ENCODE results near the gene TAS2R50. TPM values are rescaled to one million over a fixed set of nuclear protein-coding genes. Genes with fewer than 3 reads are reported as not detected.

TAS2R50 gene
- total RNA-seq, 1 experiment from 2014 or later: 1.9 TPM

DNA sequence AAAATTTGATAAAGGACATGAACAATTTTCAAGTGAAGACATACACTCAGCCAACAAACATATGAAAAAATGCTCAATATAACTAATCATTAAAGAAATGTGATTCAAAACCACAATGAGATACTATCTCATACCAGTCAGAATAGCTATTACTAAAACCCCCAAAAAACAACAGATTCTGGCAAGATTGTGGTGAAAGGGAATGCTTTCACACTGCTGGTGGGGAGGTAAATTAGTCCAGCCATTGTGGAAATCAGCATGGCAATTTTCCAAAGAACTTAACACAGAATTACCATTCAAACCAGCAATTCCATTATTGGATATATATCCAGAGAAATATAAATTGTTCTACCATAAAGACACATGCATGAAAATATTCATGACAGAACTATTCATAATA lies 29.0 kb downstream of the TAS2R50 start:
- no peak for DNase-seq (ENCODE audit: extremely low read depth, low read depth)

- no peak for DNase-seq (ENCODE audit: extremely low read depth, low read depth)
Measured at GRCh38 chr12:10956085-10956484, 30.6 kb downstream of the TAS2R50 start.

DNA sequence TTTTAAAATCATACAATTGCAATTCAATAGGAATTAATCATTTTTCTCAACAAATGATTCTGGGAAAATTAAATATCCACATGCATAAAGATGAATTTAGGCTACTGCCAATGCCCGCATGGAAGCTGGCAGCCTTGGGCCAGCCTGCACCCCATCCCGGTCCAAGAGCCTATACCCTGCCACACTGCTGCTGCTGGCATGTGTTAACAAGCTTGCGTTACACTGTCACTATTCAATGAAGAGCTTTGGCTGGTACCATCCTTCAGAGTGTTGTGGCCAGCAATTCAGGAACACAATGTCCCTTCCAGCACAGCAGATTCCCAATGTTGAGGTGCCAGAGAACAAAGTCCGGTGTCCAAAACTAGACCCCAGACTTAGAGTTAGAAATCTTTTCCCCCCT lies 34.1 kb downstream of the TAS2R50 start:
- no peak for DNase-seq (ENCODE audit: extremely low read depth, low read depth)

GRCh38 chr12:10943167-10943566 lies 43.5 kb downstream of the TAS2R50 start:
- DNase-seq (ENCODE audit: extremely low read depth, low read depth): no peak

DNA sequence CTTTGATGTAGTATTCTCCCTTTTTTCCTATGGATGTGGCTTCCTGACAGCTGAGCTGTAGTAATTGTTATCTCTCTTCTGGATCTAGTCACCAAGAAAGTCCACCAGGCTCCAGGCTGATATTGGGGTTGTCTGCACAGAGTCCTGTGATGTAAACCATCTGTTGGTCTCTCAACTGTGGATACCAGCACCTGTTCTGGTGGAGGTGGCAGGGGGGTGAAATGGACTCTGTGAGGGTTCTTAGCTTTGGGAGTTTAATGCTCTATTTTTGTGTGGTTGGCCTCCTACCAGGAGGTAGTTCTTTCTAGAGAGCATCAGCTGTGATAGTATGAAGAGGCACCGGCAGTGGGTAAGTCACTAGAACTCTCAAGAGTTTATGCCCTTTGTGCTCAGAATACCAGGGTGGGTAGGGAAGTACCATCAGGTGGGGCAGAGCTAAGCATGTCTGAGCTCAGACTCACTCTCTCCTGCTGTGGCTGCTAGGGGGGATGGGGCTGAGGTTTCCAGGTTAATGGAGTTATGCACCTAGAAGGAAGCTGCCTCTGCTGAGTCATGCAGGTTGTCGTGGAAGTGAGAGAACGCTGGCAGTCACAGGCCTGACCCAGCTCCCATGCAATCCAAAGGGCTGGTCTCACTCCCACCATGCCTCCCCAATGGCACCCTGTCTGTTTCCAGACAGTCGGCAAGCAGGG lies 44.6 kb downstream of the TAS2R50 start:
- no peak for DNase-seq (ENCODE audit: extremely low read depth, low read depth)

- DNase-seq (ENCODE audit: extremely low read depth, low read depth): no peak
Measured at GRCh38 chr12:10941369-10941768, 45.3 kb downstream of the TAS2R50 start.

DNA sequence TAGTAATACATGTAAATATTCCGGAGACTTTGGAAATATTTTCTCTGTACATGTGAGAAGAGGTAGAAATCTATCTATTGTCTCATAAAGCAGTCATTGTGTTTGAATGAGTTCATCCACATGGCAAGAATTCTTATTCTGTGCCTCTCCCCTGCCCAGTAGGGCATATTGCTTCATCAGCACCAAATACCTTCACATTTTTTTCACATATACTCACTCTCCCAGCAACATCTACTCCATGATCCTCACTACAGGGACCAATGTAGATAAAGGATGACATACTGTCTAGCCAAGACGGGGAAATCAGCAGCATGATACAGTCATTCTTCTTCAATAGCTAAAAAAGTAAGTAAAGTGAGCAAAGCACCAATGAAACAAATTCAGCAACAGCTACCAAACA lies 46.3 kb downstream of the TAS2R50 start:
- DNase-seq (ENCODE audit: extremely low read depth, low read depth): no peak

- DNase-seq (ENCODE audit: extremely low read depth, low read depth): no peak
Measured at GRCh38 chr12:10939163-10939562, 47.5 kb downstream of the TAS2R50 start, which contains the start of gene TAS2R14. Gene TAS2R14, minus strand, starts transcription at chr12:10939263. Its CDS starts 56 bp downstream, at chr12:10939207.

DNA sequence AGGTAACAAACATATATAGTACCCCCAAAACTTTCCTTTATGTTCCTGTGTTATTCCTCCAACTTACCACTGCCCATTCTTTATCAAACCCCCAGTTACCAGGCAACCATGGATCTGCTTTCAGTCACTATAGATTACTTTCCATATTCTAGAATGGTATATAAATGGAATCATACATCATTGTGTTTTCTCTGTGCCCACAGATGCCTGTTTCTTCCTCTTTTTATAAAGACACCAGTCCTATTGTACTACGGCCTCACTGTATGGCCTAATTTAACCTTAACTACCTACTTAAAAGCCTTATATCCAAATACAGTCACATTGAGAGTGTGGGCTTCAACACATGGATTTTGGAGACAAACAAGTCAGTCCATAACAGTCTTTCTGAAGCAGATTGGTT lies 50.2 kb downstream of the TAS2R50 start:
- no peak for DNase-seq (ENCODE audit: extremely low read depth, low read depth)

Other genes with a start within 250 kb of the TAS2R50 start
- not detected in 2 replicates for gene TAS2R7, start 184.3 kb downstream of the TAS2R50 start, total RNA-seq (2014; rRNA removed; shearing (Covaris generic))
- gene TAS2R8, start 179.6 kb downstream of the TAS2R50 start, total RNA-seq (2014; rRNA removed; shearing (Covaris generic)): not detected in 2 replicates
- not detected in 2 replicates for gene TAS2R9, start 176.7 kb downstream of the TAS2R50 start, total RNA-seq (2014; rRNA removed; shearing (Covaris generic))
- gene TAS2R10, start 160.6 kb downstream of the TAS2R50 start, total RNA-seq (2014; rRNA removed; shearing (Covaris generic)): 0.25 TPM in 1 of 2 replicates, not detected in the other
- 2.2 and 4.5 TPM in 2 replicates for gene PRR4, start 137.4 kb downstream of the TAS2R50 start, total RNA-seq (2014; rRNA removed; shearing (Covaris generic))
- gene PRH1, start 102.7 kb downstream of the TAS2R50 start, total RNA-seq (2014; rRNA removed; shearing (Covaris generic)): 4.0 and 5.0 TPM in 2 replicates
- gene TAS2R13, start 77.3 kb downstream of the TAS2R50 start, total RNA-seq (2014; rRNA removed; shearing (Covaris generic)): 0.35 and 0.87 TPM in 2 replicates
- gene PRH2, start 57.7 kb downstream of the TAS2R50 start, total RNA-seq (2014; rRNA removed; shearing (Covaris generic)): not detected in 2 replicates
- gene TAS2R14, start 47.6 kb downstream of the TAS2R50 start, total RNA-seq (2014; rRNA removed; shearing (Covaris generic)): 1.5 and 2.0 TPM in 2 replicates
- 0.84 and 1.8 TPM in 2 replicates for gene TAS2R20, start 11.4 kb upstream of the TAS2R50 start, total RNA-seq (2014; rRNA removed; shearing (Covaris generic))
- 1.8 and 1.9 TPM in 2 replicates for gene TAS2R19, start 35.7 kb upstream of the TAS2R50 start, total RNA-seq (2014; rRNA removed; shearing (Covaris generic))
- 1.7 and 2.7 TPM in 2 replicates for gene TAS2R31, start 44.5 kb upstream of the TAS2R50 start, total RNA-seq (2014; rRNA removed; shearing (Covaris generic))
- 0.49 and 1.6 TPM in 2 replicates for gene TAS2R46, start 75.4 kb upstream of the TAS2R50 start, total RNA-seq (2014; rRNA removed; shearing (Covaris generic))
- gene TAS2R43, start 105.4 kb upstream of the TAS2R50 start, total RNA-seq (2014; rRNA removed; shearing (Covaris generic)): not detected in 2 replicates
- gene TAS2R30, start 147.7 kb upstream of the TAS2R50 start, total RNA-seq (2014; rRNA removed; shearing (Covaris generic)): 1.4 and 1.8 TPM in 2 replicates
- gene SMIM10L1, start 184.3 kb upstream of the TAS2R50 start, total RNA-seq (2014; rRNA removed; shearing (Covaris generic)): 9.3 and 9.7 TPM in 2 replicates
- gene TAS2R42, start 200.0 kb upstream of the TAS2R50 start, total RNA-seq (2014; rRNA removed; shearing (Covaris generic)): not detected in 2 replicates